Kidney (tissue), 14 donors: ENCODE data around the gene KCNAB1. TPM values are rescaled to one million over a fixed set of nuclear protein-coding genes. Genes with fewer than 3 reads are reported as not detected.

Experiments
- DNase-seq, 5 donors: peaks; one replicate each; pipeline ENCODE4 v3.0.0-alpha.2; 2013 to 2020
- FAIRE-seq: peaks from 2 replicates; lab custom pipeline; 2012; peaks lifted over from hg19 to GRCh38; lab: Jason Lieb, UNC
- H3K27ac ChIP-seq, 2 donors: one replicate each; pipeline ENCODE4 v1.7.0; 2013; ENCODE audit warnings: low read depth in 2 of 2, low read length in 2 of 2, inconsistent platforms in 1 of 2
- H3K27me3 ChIP-seq: one replicate; pipeline ENCODE4 v1.7.1; 2013; ENCODE audit warnings: low read length, inconsistent platforms; ENCODE audit not compliant: control insufficient read depth, insufficient read depth
- H3K36me3 ChIP-seq, 3 donors: one replicate each; pipeline versions ENCODE4 v1.7.0 to v1.7.1; 2013; ENCODE audit warnings: low read length in 3 of 3, control low read depth in 1 of 3, inconsistent platforms in 1 of 3; ENCODE audit not compliant: insufficient read depth in 3 of 3, control insufficient read depth in 2 of 3
- H3K4me1 ChIP-seq, 3 donors: one replicate each; pipeline versions ENCODE4 v1.7.0 to v1.7.1; 2013; ENCODE audit warnings: low read length in 3 of 3, inconsistent platforms in 1 of 3, low read depth in 1 of 3; ENCODE audit not compliant: control insufficient read depth in 2 of 3, insufficient read depth in 2 of 3
- H3K4me3 ChIP-seq, 3 donors: one replicate each; pipeline versions ENCODE4 v1.7.0 to v1.8.1; 2013; ENCODE audit warnings: low read length in 3 of 3, control low read depth in 1 of 3, inconsistent platforms in 1 of 3
- H3K9ac ChIP-seq, 3 donors: one replicate each; pipeline versions ENCODE4 v1.7.0 to v1.7.1; 2013; ENCODE audit warnings: low read length in 3 of 3, control low read depth in 1 of 3, inconsistent platforms in 1 of 3
- H3K9me3 ChIP-seq, 3 donors: one replicate each; pipeline versions ENCODE4 v1.7.0 to v1.7.1; 2013; ENCODE audit warnings: low read length in 3 of 3, control low read depth in 1 of 3, inconsistent platforms in 1 of 3; ENCODE audit not compliant: control insufficient read depth in 2 of 3, insufficient read depth in 1 of 3
- intact Hi-C: fragments of 100-400 bp; cut with DNase I; formaldehyde crosslinking; loops from one replicate; pipeline ENCODE4 v1.11.1; 2022
- polyA plus RNA-seq: library from polyadenylated mRNA; stranded (reverse); fragments of 350-450 nt; fragmentation: Illumina TruSeq; extraction: RNeasy Lipid Tissue Mini Kit (QIAGEN cat#74804); gene quantifications from one replicate; pipeline ENCODE4 v1.2.3, GENCODE V29; 2014; ENCODE audit warnings: low read depth, low replicate concordance; ENCODE audit not compliant: insufficient read depth
- total RNA-seq: library from RNA; stranded (reverse); fragmentation: NEBNext Ultra II Directional; extraction: Animal tissue kit (Norgen Biotek cat#: 25700); gene quantifications from one replicate; pipeline ENCODE4 v1.2.1, GENCODE V29; 2021
- TF ChIP-seq, protein P1 (sequence below): IDR thresholded peaks from 3 replicates; pipeline ENCODE4 v1.5.1; 2012; ENCODE audit warnings: mild to moderate bottlenecking, moderate library complexity, borderline replicate concordance; ENCODE audit not compliant: insufficient read depth; ENCODE audit errors: extremely low read depth
- donor health status: control.
- donor health status: control.
- donor health status: control.
- donor health status: control.
- donor health status: control.
- donor health status: DM: yes; HTN: yes; CAD: no.
- donor health status: Normal renal cell carcinoma (clear cell type).

The KCNAB1 gene
- total and polyA plus RNA-seq, 2 donors from 2014 or later: 1.7 to 6.6 TPM

DNA sequence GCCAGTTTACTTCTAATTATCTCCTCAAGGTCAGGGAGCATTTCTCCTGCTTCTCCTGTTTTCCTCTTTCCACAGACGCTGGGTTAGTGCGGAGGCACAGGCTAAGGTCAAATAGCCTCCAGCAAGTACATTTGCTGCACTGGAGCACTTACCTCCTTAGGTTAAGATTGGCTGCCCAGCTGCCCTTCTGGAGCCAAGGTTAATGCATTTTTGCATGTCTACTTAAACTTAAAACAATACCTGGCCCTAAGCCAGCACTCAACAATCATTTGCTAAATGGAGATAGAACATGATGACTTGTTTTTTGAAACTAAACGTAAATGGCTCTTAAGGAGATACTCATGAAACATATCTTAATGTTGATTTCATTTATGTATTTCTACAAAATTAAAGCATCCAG, 351.1 kb downstream of the KCNAB1 start:
- TF ChIP-seq, protein P1, sequence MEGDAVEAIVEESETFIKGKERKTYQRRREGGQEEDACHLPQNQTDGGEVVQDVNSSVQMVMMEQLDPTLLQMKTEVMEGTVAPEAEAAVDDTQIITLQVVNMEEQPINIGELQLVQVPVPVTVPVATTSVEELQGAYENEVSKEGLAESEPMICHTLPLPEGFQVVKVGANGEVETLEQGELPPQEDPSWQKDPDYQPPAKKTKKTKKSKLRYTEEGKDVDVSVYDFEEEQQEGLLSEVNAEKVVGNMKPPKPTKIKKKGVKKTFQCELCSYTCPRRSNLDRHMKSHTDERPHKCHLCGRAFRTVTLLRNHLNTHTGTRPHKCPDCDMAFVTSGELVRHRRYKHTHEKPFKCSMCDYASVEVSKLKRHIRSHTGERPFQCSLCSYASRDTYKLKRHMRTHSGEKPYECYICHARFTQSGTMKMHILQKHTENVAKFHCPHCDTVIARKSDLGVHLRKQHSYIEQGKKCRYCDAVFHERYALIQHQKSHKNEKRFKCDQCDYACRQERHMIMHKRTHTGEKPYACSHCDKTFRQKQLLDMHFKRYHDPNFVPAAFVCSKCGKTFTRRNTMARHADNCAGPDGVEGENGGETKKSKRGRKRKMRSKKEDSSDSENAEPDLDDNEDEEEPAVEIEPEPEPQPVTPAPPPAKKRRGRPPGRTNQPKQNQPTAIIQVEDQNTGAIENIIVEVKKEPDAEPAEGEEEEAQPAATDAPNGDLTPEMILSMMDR: no peak
- peak overlapping the region in 1 of 3 donors; percentile 3 for H3K9ac ChIP-seq
- H3K4me1 ChIP-seq: peaks cover 0 to 2% (median 0%) of the 10 kb centered on the region in 3 donors
- no peaks in the 10 kb centered on the region for H3K27me3 ChIP-seq
- H3K27ac ChIP-seq: no peak overlapping the region
- no peak overlapping the region for H3K4me3 ChIP-seq
- H3K9me3 ChIP-seq: no peaks in the 10 kb centered on the region
- peak in 2 of 5 donors; percentile 7 to 30 for DNase-seq
- intact Hi-C loops: no loop called here
- no peaks in the 10 kb centered on the region for H3K36me3 ChIP-seq
- FAIRE-seq: peak; percentile 15

DNA sequence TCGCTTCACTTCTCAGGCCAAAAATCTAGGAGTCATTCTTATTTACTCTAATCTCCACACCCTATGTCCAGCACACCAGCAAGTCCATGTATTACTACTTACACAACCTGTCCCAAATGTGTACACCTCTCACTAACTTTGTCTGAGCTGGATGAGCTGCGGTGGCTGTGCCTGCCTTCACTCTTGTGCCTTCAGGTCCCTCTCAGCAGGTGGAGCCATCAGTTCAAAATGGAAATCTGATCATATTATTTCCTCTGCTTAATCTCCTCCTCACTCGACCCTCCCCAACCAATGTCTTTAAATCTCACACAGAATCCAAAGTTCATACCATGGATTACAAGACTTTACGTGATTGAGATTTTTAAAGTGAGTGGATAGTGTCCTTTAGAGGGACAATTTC, 351.8 kb downstream of the KCNAB1 start:
- H3K4me3 ChIP-seq: no peak overlapping the region
- DNase-seq: no peak
- no peaks in the 10 kb centered on the region for H3K36me3 ChIP-seq
- no peak for FAIRE-seq
- H3K9me3 ChIP-seq: no peaks in the 10 kb centered on the region
- no peak overlapping the region for H3K27ac ChIP-seq
- H3K4me1 ChIP-seq: peaks cover 0 to 2% (median 0%) of the 10 kb centered on the region in 3 donors
- no peaks in the 10 kb centered on the region for H3K27me3 ChIP-seq
- TF ChIP-seq, protein P1: peak; percentile 5
- intact Hi-C loops: no loop called here
- H3K9ac ChIP-seq: no peak overlapping the region

DNA sequence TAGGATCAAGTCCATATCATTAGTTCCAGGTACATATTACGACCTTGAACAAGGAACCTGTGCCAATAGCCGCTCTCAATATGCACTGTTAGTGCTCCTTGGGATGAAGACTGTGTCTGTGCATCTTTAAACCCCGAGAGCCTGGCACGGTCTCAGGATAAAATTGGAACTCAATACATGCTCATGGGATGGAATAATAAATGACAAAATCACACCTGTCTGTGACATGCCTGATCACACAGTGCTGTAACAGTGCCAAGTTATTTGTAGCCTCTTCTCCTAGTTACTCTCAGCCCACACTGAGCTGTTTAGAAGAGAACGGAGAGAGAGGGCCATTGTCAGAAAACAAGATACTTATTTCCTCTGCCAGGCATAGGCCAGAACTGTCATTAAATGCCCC, 352.3 kb downstream of the KCNAB1 start:
- H3K27ac ChIP-seq: no peak overlapping the region
- H3K36me3 ChIP-seq: no peaks in the 10 kb centered on the region
- intact Hi-C loops: no loop called here
- H3K9ac ChIP-seq: no peak overlapping the region
- H3K9me3 ChIP-seq: no peaks in the 10 kb centered on the region
- TF ChIP-seq, protein P1: no peak
- H3K27me3 ChIP-seq: no peaks in the 10 kb centered on the region
- DNase-seq (no peak), FAIRE-seq (no peak)
- H3K4me3 ChIP-seq: no peak overlapping the region
- H3K4me1 ChIP-seq: peaks cover 0 to 2% (median 0%) of the 10 kb centered on the region in 3 donors

DNA sequence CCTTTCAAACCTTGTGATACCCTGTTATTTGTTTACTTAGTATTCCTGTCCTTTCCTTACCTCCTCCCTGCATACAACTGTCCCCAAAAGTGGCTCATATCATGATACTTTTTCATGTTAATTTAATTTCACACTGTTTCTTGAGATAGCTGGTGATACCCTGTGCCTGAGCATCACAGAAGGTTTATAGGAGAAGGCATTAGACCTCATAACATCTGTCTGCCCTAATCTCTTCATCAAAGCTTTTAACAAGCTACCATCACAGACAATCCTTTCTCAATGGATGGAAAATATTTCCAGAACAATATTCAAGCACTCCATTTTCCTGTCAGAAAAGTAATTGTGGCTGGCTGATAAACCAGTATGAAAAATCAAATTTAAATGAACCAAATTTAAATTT, 353.0 kb downstream of the KCNAB1 start:
- Histone ChIP-seq H3K9ac (no peak overlapping the region), H3K27ac (no peak overlapping the region), H3K4me1 (peaks cover 0 to 2% (median 0%) of the 10 kb centered on the region in 3 donors), H3K27me3 (no peaks in the 10 kb centered on the region), H3K4me3 (no peak overlapping the region), H3K9me3 (no peaks in the 10 kb centered on the region), H3K36me3 (no peaks in the 10 kb centered on the region)
- TF ChIP-seq, protein P1: no peak
- no peak for FAIRE-seq
- intact Hi-C loops: no loop called here
- DNase-seq: no peak
